ENCODE measurements around the gene LITAF. TPM values are rescaled to one million over a fixed set of nuclear protein-coding genes. Genes with fewer than 3 reads are reported as not detected.

The LITAF gene
- total RNA-seq, 2 experiments from 2014 or later, result 12.2 to 43.2 TPM

DNA sequence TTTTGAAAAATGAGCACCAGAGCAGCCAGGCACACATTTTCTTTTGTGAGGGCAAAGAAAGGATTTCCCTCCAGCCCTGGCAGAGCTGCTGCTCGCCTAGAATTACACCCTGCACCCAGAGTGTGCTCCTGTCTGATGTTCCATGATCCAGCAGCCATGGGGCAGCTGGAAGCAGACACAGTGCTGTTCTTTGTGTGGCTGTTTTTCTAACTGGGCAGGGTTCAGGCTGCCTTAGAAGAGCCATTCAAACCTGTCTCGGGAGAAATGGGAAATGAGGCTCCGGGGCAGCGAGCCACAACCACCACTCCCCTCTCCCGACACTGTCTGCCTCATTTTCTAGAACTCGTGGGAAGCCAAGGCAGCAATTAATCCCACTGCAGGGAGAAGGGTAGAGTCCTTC is 28.9 kb downstream of the LITAF start:
- Histone ChIP-seq H3K36me3 (ENCODE audit: insufficient read depth, low read length) (peaks cover 13% of the 10 kb centered on the region; the same call in 1 of the 2 replicates), H3K9me2 (ENCODE audit: insufficient read depth, low read length) (no peaks in the 10 kb centered on the region), H3K4me3 (ENCODE audit: low read depth, low read length, poor library complexity, severe bottlenecking) (no peak overlapping the region), H3K4me1 (ENCODE audit: insufficient read depth, low read length, poor library complexity, severe bottlenecking) (no peaks in the 10 kb centered on the region), H4K20me1 (ENCODE audit: insufficient read depth, low read length) (no peaks in the 10 kb centered on the region), H3K9me3 (ENCODE audit: low read length) (peaks cover 8% of the 10 kb centered on the region; the same call in 1 of the 2 replicates), H3K79me2 (ENCODE audit: insufficient read depth, low read depth, low read length) (no peaks in the 10 kb centered on the region), H3K4me2 (ENCODE audit: low read length) (no peak overlapping the region), H2AFZ (ENCODE audit: low read length) (no peak overlapping the region), H3K27ac (ENCODE audit: low read depth, low read length, poor library complexity, severe bottlenecking) (no peak overlapping the region)
- POLR2A ChIA-PET, result interaction anchor here (0.5 to 0.7 kb wide), 2 partner anchors 85 to 137 kb away, joined by 3 to 6 read pairs; no protein-coding TSS in a partner anchor
- DNase-seq (ENCODE audit: low spot score), result no peak
- no TSS peak for BruUV-seq (replicated peaks)
- TF ChIP-seq, protein P1, sequence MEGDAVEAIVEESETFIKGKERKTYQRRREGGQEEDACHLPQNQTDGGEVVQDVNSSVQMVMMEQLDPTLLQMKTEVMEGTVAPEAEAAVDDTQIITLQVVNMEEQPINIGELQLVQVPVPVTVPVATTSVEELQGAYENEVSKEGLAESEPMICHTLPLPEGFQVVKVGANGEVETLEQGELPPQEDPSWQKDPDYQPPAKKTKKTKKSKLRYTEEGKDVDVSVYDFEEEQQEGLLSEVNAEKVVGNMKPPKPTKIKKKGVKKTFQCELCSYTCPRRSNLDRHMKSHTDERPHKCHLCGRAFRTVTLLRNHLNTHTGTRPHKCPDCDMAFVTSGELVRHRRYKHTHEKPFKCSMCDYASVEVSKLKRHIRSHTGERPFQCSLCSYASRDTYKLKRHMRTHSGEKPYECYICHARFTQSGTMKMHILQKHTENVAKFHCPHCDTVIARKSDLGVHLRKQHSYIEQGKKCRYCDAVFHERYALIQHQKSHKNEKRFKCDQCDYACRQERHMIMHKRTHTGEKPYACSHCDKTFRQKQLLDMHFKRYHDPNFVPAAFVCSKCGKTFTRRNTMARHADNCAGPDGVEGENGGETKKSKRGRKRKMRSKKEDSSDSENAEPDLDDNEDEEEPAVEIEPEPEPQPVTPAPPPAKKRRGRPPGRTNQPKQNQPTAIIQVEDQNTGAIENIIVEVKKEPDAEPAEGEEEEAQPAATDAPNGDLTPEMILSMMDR (conservative IDR thresholded peaks at IDR 0.05; ENCODE audit: low read length), result no peak
- TF ChIP-seq EZH2phosphoT487 (IDR thresholded peaks at IDR 0.05; ENCODE audit: borderline replicate concordance, low read depth, low read length), result no peak
- CTCF ChIA-PET (ENCODE audit: unreplicated experiment), result no interaction called here
- intact Hi-C loops (cut with micrococcal nuclease; ENCODE audit: unreplicated experiment), result no loop called here

DNA sequence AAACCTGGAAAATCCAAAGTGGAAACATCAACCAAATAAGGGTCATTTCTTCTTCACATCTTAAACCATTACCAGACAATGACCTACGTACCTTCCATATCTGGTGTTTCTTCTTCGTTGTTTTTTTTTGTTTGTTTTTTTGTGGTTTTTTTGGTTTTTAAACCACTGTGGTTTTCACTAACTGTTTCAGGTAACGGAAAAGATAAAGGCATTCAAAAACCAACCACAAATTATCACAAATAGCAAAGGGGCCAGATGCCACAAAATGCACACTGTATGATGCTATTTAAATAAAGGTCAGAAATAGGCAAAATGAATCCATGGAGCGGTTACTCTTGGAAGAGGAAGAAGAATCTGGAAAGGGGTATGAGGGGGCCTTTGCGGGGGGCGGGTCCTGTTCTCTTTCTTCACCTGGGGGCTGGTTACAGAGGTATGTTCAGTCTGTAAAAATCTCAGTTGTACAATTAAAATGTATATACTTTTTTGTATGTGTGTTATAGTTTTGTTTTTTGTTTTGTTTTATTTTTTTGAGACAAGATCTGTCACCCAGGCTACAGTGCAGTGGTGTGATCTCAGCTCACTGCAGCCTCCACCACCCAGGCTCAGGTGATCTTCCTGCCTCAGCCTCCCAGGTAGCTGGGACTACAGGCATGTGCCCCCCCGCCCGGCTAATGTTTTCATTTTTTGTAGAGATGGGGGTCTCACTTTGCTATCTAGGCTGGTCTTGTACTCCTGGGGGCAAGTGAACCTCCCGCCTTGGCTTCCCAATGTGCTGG is 29.6 kb downstream of the LITAF start:
- BruUV-seq (replicated peaks), result no TSS peak
- intact Hi-C loops (cut with micrococcal nuclease; ENCODE audit: unreplicated experiment), result no loop called here
- H3K27ac ChIP-seq (ENCODE audit: low read depth, low read length, poor library complexity, severe bottlenecking), result no peak overlapping the region

More for the DNA sequence above, 29.6 kb downstream of the LITAF start:
- Histone ChIP-seq H3K4me2 (ENCODE audit: low read length) (no peak overlapping the region), H3K4me3 (ENCODE audit: low read depth, low read length, poor library complexity, severe bottlenecking) (no peak overlapping the region), H4K20me1 (ENCODE audit: insufficient read depth, low read length) (no peaks in the 10 kb centered on the region), H3K9me3 (ENCODE audit: low read length) (peaks cover 8% of the 10 kb centered on the region; the same call in 1 of the 2 replicates), H3K4me1 (ENCODE audit: insufficient read depth, low read length, poor library complexity, severe bottlenecking) (no peaks in the 10 kb centered on the region), H2AFZ (ENCODE audit: low read length) (no peak overlapping the region), H3K79me2 (ENCODE audit: insufficient read depth, low read depth, low read length) (no peaks in the 10 kb centered on the region), H3K9me2 (ENCODE audit: insufficient read depth, low read length) (no peaks in the 10 kb centered on the region), H3K36me3 (ENCODE audit: insufficient read depth, low read length) (peaks cover 13% of the 10 kb centered on the region; the same call in 1 of the 2 replicates)
- no peak for DNase-seq (ENCODE audit: low spot score)
- ChIA-PET CTCF (ENCODE audit: unreplicated experiment) (no interaction called here), POLR2A (interaction anchor here (0.5 to 0.7 kb wide), 3 partner anchors 86 to 1240 kb away, joined by 3 to 6 read pairs (median 3); no protein-coding TSS in a partner anchor)
- TF ChIP-seq, protein P1 (conservative IDR thresholded peaks at IDR 0.05; ENCODE audit: low read length), result no peak
